ENCODE data around the gene ARHGEF11.
"Not testable (repeated sequence)": the region's sequence is repeated elsewhere in the genome, so short reads cannot be mapped to it uniquely, and the experiment has no call there.

DNA sequence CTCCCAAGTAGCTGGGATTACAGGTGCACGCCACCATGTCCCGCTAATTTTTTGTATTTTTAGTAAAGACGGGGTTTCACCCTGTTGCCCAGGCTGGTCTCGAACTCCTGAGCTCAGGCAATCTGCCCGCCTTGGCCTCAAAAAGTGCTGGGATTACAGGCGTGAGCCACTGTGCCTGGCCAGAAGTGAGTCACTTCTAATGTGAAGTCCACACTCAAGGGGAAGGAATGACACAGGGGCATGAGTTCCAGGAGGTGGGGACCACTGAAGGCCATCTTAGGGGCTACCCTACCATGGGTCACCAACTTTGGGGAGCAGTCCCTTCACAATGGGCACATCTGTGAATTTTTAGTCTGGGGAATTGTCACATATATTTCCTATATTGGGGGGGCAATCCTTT, 118.8 kb downstream of the ARHGEF11 start:
- TF ChIP-seq, protein P1, sequence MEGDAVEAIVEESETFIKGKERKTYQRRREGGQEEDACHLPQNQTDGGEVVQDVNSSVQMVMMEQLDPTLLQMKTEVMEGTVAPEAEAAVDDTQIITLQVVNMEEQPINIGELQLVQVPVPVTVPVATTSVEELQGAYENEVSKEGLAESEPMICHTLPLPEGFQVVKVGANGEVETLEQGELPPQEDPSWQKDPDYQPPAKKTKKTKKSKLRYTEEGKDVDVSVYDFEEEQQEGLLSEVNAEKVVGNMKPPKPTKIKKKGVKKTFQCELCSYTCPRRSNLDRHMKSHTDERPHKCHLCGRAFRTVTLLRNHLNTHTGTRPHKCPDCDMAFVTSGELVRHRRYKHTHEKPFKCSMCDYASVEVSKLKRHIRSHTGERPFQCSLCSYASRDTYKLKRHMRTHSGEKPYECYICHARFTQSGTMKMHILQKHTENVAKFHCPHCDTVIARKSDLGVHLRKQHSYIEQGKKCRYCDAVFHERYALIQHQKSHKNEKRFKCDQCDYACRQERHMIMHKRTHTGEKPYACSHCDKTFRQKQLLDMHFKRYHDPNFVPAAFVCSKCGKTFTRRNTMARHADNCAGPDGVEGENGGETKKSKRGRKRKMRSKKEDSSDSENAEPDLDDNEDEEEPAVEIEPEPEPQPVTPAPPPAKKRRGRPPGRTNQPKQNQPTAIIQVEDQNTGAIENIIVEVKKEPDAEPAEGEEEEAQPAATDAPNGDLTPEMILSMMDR (conservative IDR thresholded peaks at IDR 0.05), result not testable (repeated sequence)
- TF ChIP-seq EZH2 (IDR thresholded peaks at IDR 0.05; ENCODE audit: low read depth), result not testable (repeated sequence)
